Activated CD8-positive, alpha-beta T cell treated with anti-CD3 and anti-CD28 coated beads, Interleukin-2, amount 10 ng/mL, durations not matched to agents 7 days and 5 days (primary cell): ENCODE data around the gene NR2F1. TPM values are rescaled to one million over a fixed set of nuclear protein-coding genes. Genes with fewer than 3 reads are reported as not detected.

Source experiments
- ATAC-seq: fragments of 150-1000 bp; cut with Tn5 transposase; one replicate; pipeline ENCODE4 v1.10.0; 2021; ENCODE audit warnings: moderate library complexity
- CTCF ChIA-PET: fragments of 350-600 bp; sonication (Branson Sonifier 250); formaldehyde crosslinking; loops from one replicate; lab custom pipeline; 2021; ENCODE audit warnings: antibody characterized with exemption; lab: Charles Lee
- POLR2A ChIA-PET: fragments of 350-600 bp; sonication (Branson Sonifier 250); formaldehyde crosslinking; loops from one replicate; lab custom pipeline; 2021; ENCODE audit warnings: antibody characterized with exemption; lab: Charles Lee
- DNase-seq: peaks from one replicate; pipeline ENCODE4 v3.0.0-alpha.2; 2020
- H3K27ac Mint-ChIP-seq: one replicate; pipeline ENCODE4 v1.8.0; 2021; ENCODE audit warnings: mild to moderate bottlenecking, mixed read lengths
- H3K27me3 Mint-ChIP-seq: one replicate; pipeline ENCODE4 v1.8.0; 2021; ENCODE audit warnings: low read depth, mixed read lengths
- H3K36me3 Mint-ChIP-seq: one replicate; pipeline ENCODE4 v1.8.0; 2021; ENCODE audit warnings: low read depth, mixed read lengths
- H3K4me1 Mint-ChIP-seq: one replicate; pipeline ENCODE4 v1.8.0; 2021; ENCODE audit warnings: low read depth, mixed read lengths
- H3K4me3 Mint-ChIP-seq: one replicate; pipeline ENCODE4 v1.8.0; 2021; ENCODE audit warnings: mild to moderate bottlenecking, mixed read lengths
- H3K9me3 Mint-ChIP-seq: one replicate; pipeline ENCODE4 v1.8.0; 2022; ENCODE audit warnings: mixed read lengths; ENCODE audit not compliant: insufficient read depth
- total RNA-seq, 2 experiments: library from RNA; stranded (reverse); gene quantifications; one replicate each; pipeline ENCODE4 v1.2.3, GENCODE V29; 2021

NR2F1 gene
- total RNA-seq, 2 experiments from 2014 or later = not detected

GRCh38 chr5:93611976-93612854, 29.2 kb downstream of the NR2F1 start:
- POLR2A ChIA-PET = no interaction called here
- DNase-seq = no peak

GRCh38 chr5:93612855-93613243, 29.8 kb downstream of the NR2F1 start:
- H3K4me1 Mint-ChIP-seq = peaks cover 7% of the 10 kb centered on the region
- ChIA-PET CTCF (interaction anchor here (1.1 to 1.6 kb wide), 2 partner anchors 10 to 188 kb away, joined by 3 to 5 read pairs; no protein-coding TSS in a partner anchor), POLR2A (no interaction called here)
- H3K36me3 Mint-ChIP-seq = no peaks in the 10 kb centered on the region
- no peak overlapping the region for H3K4me3 Mint-ChIP-seq
- peaks cover 63% of the 10 kb centered on the region for H3K27me3 Mint-ChIP-seq
- no peaks in the 10 kb centered on the region for H3K9me3 Mint-ChIP-seq
- no peak overlapping the region for H3K27ac Mint-ChIP-seq
- DNase-seq = no peak
- no peak for ATAC-seq

More at GRCh38 chr5:93611976-93612854, 29.2 kb downstream of the NR2F1 start:
- CTCF ChIA-PET = interaction anchor here (0.6 to 1.6 kb wide), 4 partner anchors 9 to 189 kb away, joined by 3 to 5 read pairs (median 3); no protein-coding TSS in a partner anchor
- Mint-ChIP-seq H3K4me3 (no peak overlapping the region), H3K36me3 (no peaks in the 10 kb centered on the region), H3K9me3 (no peaks in the 10 kb centered on the region), H3K27me3 (peaks cover 70% of the 10 kb centered on the region), H3K27ac (no peak overlapping the region), H3K4me1 (peaks cover 10% of the 10 kb centered on the region)
- ATAC-seq = no peak

DNA sequence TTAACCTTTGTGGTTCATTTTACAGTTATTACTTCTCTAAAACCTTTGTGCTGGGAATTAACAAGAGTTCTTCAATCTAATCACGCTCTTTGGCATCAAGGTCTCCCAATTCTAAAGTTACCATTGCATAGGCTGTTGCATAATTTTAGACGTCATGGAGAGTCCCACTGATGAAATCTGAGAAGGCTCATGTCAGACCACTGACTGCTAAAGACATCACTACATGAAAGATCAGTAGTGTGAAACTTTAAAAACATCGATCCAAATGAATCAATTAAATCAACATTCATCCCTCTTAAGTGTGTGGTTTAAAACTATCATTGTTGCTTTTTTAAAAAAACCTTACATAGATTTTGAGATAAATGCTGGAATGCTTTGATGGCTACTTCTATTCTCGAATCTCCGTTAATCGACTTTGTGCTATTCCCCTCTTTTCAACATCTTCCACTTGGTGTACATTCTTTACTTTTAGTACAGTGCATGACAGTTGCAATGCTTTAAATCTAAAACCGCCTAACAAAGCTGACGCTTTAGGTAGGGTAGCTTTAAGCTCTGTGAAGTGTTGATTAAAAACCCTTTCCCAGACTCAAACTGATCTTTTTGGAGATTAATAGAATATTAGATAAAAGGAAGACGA, 33.6 kb downstream of the NR2F1 start:
- Mint-ChIP-seq H3K27me3 (peaks cover 53% of the 10 kb centered on the region), H3K4me1 (peaks cover 16% of the 10 kb centered on the region), H3K9me3 (no peaks in the 10 kb centered on the region), H3K27ac (no peak overlapping the region), H3K4me3 (no peak overlapping the region), H3K36me3 (peaks cover 2% of the 10 kb centered on the region)
- ChIA-PET CTCF (no interaction called here), POLR2A (no interaction called here)
- DNase-seq (no peak), ATAC-seq (no peak)

DNA sequence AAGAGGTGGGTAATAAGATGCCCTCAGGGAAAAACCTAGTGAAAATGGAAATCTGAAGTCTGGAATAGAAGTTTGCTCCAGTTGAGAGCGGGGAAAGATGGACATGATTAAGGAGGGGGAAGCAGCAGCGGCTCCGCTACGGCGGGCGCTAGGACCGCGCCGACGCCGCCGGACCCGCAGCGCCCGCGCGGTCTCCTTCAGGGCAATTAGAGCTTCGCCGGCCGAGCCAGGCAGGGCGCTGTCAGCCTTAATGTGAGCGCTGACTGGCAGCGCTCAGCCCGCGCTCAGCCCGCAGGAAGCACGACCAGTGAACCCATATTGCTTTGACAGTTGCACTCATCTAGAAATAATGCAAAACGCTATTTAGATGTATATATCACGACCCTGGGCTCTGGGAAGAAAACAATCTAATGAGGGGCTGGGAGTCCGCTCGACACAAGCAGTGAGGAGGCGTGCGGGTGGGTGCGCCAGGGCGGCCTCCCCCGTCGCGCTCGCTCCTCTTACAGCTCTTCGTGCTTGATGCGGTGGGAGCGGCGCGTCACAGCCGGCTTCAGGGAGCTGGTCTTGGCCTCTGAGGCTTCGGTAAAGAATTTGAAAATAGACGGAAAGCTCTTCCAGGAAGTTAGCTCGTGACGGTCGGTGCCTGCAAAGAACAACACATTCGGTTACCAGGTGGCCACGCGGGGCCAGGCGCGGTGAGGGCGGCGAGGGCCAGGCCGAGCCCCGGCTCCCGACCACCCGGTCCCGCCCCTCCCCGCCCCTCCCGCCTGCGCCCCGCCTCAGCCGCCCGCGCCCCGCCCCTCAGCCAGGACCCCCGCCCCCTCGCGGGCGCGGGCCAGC, 37.7 kb downstream of the NR2F1 start:
- peaks cover 18% of the 10 kb centered on the region for H3K4me1 Mint-ChIP-seq
- DNase-seq (peak; percentile 66), ATAC-seq (peak; percentile 89)
- peaks cover 2% of the 10 kb centered on the region for H3K36me3 Mint-ChIP-seq
- peak overlapping the region; percentile 68 for H3K27ac Mint-ChIP-seq
- peak overlapping the region; percentile 84 for H3K4me3 Mint-ChIP-seq
- H3K27me3 Mint-ChIP-seq = peaks cover 53% of the 10 kb centered on the region
- CTCF ChIA-PET = interaction anchor here (1.4 to 3.9 kb wide), 4 partner anchors 9 to 180 kb away, joined by 4 to 15 read pairs (median 9); no protein-coding TSS in a partner anchor
- POLR2A ChIA-PET = no interaction called here
- H3K9me3 Mint-ChIP-seq = no peaks in the 10 kb centered on the region

GRCh38 chr5:93621327-93621798, 38.3 kb downstream of the NR2F1 start:
- peaks cover 18% of the 10 kb centered on the region for H3K4me1 Mint-ChIP-seq
- ATAC-seq (no peak), DNase-seq (no peak)
- peaks cover 2% of the 10 kb centered on the region for H3K36me3 Mint-ChIP-seq
- H3K27me3 Mint-ChIP-seq = peaks cover 49% of the 10 kb centered on the region
- no peaks in the 10 kb centered on the region for H3K9me3 Mint-ChIP-seq
- ChIA-PET CTCF (interaction anchor here (1.4 to 3.9 kb wide), 4 partner anchors 9 to 179 kb away, joined by 4 to 15 read pairs (median 9); no protein-coding TSS in a partner anchor), POLR2A (no interaction called here)
- H3K27ac Mint-ChIP-seq = no peak overlapping the region
- H3K4me3 Mint-ChIP-seq = peak overlapping the region; percentile 31

GRCh38 chr5:93622240-93622885, 39.3 kb downstream of the NR2F1 start:
- H3K27ac Mint-ChIP-seq = no peak overlapping the region
- ChIA-PET POLR2A (no interaction called here), CTCF (interaction anchor here (3.6 to 3.9 kb wide), 2 partner anchors 14 to 178 kb away, joined by 12 to 15 read pairs; no protein-coding TSS in a partner anchor)
- peaks cover 47% of the 10 kb centered on the region for H3K27me3 Mint-ChIP-seq
- peak; percentile 25 for DNase-seq
- H3K9me3 Mint-ChIP-seq = no peaks in the 10 kb centered on the region
- H3K36me3 Mint-ChIP-seq = peaks cover 2% of the 10 kb centered on the region
- H3K4me3 Mint-ChIP-seq = no peak overlapping the region
- H3K4me1 Mint-ChIP-seq = peaks cover 18% of the 10 kb centered on the region
- ATAC-seq = peak; percentile 42

DNA sequence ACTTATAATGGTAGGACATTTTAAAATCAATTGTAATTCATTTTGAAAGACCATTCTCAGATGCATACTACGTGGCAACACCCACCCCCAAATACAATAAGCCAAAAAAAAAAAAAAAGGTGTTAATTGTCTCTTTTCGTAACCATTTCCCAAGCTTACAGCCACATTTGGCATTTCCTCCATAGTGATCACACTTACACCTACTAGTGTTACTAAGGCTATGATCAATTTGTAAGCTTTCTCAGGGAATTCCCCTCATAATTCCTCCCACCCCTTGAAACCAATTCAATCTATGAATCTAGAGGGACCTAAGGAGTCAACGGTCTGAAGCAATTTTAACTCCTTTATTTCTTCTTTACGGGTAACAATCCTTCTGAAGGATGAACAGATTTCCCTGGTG, 40.1 kb downstream of the NR2F1 start:
- CTCF ChIA-PET = interaction anchor here (0.7 to 3.6 kb wide), 2 partner anchors 178 to 235 kb away, joined by 3 to 12 read pairs; no protein-coding TSS in a partner anchor

DNA sequence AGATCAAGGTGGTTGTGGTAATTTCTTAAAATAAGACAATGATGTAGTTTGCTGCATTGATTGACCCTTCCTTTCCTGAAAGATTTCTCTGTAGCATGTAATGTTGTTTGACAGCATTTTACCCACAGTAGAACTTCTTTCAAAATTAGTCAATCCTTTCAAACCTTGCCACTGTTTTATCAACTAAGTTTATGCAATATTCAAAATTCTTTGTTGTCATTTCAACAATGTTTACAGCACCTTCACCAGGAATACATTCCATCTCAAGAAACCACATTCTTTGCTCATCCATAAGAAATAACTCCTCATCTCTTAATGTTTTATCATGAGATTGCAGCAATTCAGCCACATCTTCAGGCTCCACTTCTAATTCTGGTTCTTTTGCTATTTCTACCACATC, 43.8 kb downstream of the NR2F1 start:
- CTCF ChIA-PET = no interaction called here
- Mint-ChIP-seq H3K4me1 (peaks cover 5% of the 10 kb centered on the region), H3K9me3 (no peaks in the 10 kb centered on the region), H3K4me3 (no peak overlapping the region), H3K36me3 (no peaks in the 10 kb centered on the region), H3K27me3 (peaks cover 29% of the 10 kb centered on the region), H3K27ac (no peak overlapping the region)
- POLR2A ChIA-PET = no interaction called here
- no peak for DNase-seq
- ATAC-seq = no peak

More for the DNA sequence above, 40.1 kb downstream of the NR2F1 start:
- POLR2A ChIA-PET = no interaction called here
- Mint-ChIP-seq H3K4me1 (peaks cover 18% of the 10 kb centered on the region), H3K4me3 (no peak overlapping the region), H3K9me3 (no peaks in the 10 kb centered on the region), H3K27me3 (peaks cover 47% of the 10 kb centered on the region), H3K27ac (no peak overlapping the region), H3K36me3 (peaks cover 2% of the 10 kb centered on the region)
- no peak for DNase-seq
- no peak for ATAC-seq

DNA sequence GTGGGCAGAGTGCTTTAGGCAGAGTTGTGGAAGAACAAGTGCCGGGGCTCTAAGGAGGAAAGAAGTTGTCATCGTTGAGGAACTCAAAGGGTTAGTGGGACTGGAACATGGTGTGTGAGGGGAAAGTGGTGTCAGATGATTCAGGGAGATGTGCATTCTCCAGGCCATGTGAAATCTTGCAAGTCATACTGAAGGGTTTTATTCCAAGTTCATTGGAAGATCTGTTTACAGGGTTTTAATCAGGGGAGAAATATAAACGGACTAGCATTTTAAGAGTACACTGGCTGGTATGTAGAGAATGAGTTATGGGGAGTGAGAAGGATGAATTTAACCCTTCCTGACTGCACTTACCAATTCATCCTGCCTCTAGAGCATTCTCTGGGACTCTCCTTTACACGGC, 49.3 kb downstream of the NR2F1 start:
- ChIA-PET CTCF (no interaction called here), POLR2A (no interaction called here)
- Mint-ChIP-seq H3K27me3 (no peaks in the 10 kb centered on the region), H3K36me3 (no peaks in the 10 kb centered on the region), H3K4me1 (no peaks in the 10 kb centered on the region), H3K27ac (no peak overlapping the region), H3K4me3 (no peak overlapping the region), H3K9me3 (no peaks in the 10 kb centered on the region)
- ATAC-seq (no peak), DNase-seq (no peak)

DNA sequence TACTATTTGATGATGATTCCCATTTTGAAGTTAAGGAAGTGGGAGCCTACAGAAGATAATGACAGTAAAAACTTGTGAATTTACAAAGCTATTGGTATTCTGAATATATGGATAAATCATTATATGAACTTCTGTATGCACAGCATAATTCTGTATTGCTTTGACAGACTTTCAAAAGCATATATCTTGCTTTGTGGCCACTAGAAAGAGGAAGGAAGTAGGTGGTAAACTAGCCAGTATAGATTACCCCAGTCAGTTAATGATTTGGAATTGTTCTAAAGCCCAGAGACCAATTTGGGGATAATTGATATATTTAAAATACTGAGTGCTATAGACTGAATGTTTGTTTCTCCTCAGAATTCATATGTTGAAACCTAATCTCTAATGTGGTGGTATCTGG, 53.0 kb downstream of the NR2F1 start:
- H3K27me3 Mint-ChIP-seq = no peaks in the 10 kb centered on the region
- ATAC-seq = no peak
- H3K27ac Mint-ChIP-seq = no peak overlapping the region
- no peak for DNase-seq
- H3K4me1 Mint-ChIP-seq = no peaks in the 10 kb centered on the region
- H3K9me3 Mint-ChIP-seq = no peaks in the 10 kb centered on the region
- ChIA-PET CTCF (no interaction called here), POLR2A (no interaction called here)
- no peaks in the 10 kb centered on the region for H3K36me3 Mint-ChIP-seq
- H3K4me3 Mint-ChIP-seq = no peak overlapping the region

DNA sequence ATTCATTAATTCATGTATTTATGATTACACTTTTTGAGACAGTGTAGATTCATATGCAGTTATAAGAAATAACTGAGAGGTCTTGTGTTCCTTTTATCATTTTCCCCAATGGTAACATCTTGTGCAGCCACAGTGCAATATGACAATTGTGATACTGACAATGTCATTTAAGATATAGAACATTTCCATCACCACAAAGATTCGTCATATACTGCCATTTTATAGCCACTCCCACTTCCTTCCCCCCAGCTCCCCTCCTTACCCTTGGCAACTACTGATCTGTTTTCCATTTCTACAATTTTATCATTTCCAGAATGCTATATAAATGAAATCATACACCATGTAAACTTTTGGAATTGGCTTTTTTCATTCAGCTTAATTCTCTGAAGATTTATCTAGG, 53.8 kb downstream of the NR2F1 start:
- H3K27me3 Mint-ChIP-seq = no peaks in the 10 kb centered on the region
- H3K27ac Mint-ChIP-seq = no peak overlapping the region
- DNase-seq = no peak
- ChIA-PET CTCF (no interaction called here), POLR2A (no interaction called here)
- no peaks in the 10 kb centered on the region for H3K4me1 Mint-ChIP-seq
- no peak overlapping the region for H3K4me3 Mint-ChIP-seq
- ATAC-seq = no peak
- H3K36me3 Mint-ChIP-seq = no peaks in the 10 kb centered on the region
- H3K9me3 Mint-ChIP-seq = no peaks in the 10 kb centered on the region
